Embryonic facial prominence (tissue), 1 donor: ENCODE data around the gene OSTF1.

Source experiments
- DNase-seq: peaks from one replicate; pipeline ENCODE4 v3.0.0-alpha.2; 2016; ENCODE audit errors: extremely low spot score

Gene OSTF1, protein sequence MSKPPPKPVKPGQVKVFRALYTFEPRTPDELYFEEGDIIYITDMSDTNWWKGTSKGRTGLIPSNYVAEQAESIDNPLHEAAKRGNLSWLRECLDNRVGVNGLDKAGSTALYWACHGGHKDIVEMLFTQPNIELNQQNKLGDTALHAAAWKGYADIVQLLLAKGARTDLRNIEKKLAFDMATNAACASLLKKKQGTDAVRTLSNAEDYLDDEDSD

GRCh38 chr9:75087824-75088645 is at the start of gene OSTF1, which contains the start of gene NMRK1:
TSS of gene OSTF1 (plus strand) at chr9:75088514. CDS start at chr9:75088693, 179 bp downstream.
TSS of gene NMRK1 (minus strand) at chr9:75088155. CDS start at chr9:75083115, 5,040 bp downstream.
- peak; percentile 91 for DNase-seq

GRCh38 chr9:75039009-75039408 is 49.3 kb upstream of the OSTF1 start:
- DNase-seq = no peak

GRCh38 chr9:75039801-75040200 is 48.5 kb upstream of the OSTF1 start:
- no peak for DNase-seq

GRCh38 chr9:75041041-75041440 is 47.3 kb upstream of the OSTF1 start:
- DNase-seq = no peak

DNA sequence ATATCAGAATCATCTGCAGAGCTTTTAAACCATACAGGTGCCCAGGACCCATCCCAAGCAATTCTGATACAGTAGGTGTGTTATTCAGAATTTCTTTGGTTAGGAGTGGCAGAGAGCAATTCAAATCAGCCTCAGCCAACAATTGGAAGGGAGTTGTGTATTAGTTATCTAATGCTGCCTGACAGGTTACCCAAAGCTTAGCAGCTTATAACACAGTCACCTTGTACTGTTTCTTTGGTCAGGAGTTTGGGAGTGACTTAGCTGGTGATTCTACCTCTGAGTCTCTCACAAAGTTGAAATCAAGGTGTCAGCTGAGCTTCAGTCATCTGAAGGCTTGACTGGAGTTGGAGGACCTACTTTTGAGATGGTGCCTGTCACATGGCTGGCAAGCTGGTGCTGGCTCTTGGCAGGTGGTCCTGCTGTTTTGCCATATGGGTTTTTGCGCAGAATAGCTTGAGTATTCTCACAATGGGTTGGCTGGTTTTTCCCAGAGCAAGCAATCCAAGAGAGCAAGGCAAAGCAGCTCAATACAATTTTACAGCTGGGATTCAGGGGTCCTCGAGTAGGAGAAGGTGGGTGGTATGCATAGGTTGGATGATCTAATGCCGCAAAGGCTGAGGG is 41.5 kb upstream of the OSTF1 start:
- no peak for DNase-seq

GRCh38 chr9:75047506-75047905 is 40.8 kb upstream of the OSTF1 start:
- no peak for DNase-seq

DNA sequence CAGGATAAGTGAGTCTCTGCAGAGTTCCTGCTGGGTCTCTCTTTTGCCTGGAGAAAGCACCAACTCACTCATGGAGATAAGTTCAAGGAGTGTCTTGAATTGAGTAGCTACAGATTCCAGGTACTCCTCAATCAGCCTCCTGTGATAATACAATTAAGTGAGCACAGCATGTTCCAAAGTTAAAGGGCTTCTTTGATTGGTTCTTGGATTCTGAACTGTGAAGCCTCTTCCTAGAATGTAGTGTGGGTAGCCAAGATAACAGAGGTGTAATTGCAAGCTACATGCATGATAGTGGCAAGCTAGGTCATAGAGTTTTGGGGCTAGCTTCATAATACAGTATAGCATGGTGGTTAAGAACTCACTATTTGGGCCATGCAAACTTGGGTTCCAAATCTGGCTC is 37.0 kb upstream of the OSTF1 start:
- no peak for DNase-seq

DNA sequence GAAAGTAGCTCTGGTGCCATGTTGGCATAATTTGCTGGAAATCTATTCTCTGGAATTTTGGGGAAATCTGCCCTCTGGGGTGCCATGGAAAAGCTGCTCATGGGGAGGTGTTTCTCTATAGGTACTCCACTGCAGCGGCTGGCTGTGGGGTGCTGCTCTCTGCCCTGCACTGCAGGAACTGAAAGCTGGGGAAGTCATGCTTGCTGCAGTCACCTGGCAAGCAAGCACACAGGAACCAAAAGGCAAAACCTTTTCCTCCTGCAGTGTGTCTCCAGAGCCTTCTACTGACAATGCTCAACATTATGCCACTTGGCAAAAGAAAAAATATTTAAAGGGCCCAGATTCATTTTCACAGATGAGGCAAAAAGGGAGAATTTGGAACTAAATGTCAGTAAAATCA is 34.4 kb upstream of the OSTF1 start:
- DNase-seq = no peak

GRCh38 chr9:75054368-75055001 is 33.8 kb upstream of the OSTF1 start:
- DNase-seq = no peak

GRCh38 chr9:75061169-75061568 is 27.1 kb upstream of the OSTF1 start:
- no peak for DNase-seq

GRCh38 chr9:75063556-75064305 is 24.6 kb upstream of the OSTF1 start:
- DNase-seq = no peak

DNA sequence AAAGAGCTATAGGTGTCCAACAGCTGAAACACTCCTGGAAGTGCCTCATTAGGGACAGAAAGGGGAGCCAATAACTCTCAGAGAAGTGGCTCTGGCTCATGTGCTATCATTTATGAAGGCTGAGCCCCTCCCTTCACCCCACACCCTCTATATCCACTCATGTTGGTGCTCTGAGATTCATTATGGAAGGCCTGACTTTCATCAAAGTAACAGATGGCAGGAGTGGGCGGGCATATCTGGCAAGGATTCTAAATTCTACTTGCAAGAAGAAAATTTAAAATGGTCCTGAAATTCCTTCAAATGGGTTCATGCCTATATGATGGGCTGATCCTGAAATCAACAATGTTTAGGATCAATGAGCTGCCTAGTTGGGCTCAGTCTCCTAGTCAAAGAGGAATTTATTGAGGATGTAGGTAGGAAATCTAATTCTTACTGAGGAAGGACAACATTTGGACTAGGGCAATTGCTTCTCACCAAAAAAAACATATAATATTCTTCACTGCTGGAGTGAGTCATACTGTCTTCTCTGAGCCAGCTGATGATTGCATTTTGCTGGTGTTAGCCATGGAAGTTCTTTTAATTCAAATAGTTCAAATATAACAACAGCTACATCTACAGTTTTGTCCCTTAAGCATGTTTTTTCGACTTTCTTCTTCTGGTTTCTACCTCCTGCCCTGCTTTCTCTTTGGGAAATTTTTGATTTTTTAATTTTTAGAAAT is 23.8 kb upstream of the OSTF1 start:
- DNase-seq = no peak

DNA sequence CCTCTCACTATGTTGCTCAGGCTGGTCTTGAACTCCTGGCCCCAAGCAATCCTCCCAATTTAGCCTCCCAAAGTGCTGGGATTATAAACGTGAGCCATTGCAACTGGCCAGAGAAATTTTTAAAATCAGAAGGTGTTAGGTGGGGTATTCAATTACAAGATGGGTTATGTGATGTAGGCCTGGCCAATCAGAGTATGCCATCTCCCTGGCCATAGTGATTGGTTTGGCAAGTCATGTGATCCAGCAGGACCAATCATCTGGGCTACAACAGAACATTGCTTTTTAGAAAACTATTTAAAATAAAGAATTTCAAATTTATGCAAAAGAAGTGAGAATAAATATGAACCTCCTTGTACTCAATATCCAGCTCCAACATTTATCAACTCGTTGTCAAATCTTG is 22.8 kb upstream of the OSTF1 start:
- no peak for DNase-seq

- no peak for DNase-seq
Observed at GRCh38 chr9:75067894-75068293, 20.4 kb upstream of the OSTF1 start.

- DNase-seq = no peak
Observed at GRCh38 chr9:75069171-75069570, 19.1 kb upstream of the OSTF1 start.

GRCh38 chr9:75071530-75072122 is 16.7 kb upstream of the OSTF1 start:
- no peak for DNase-seq

DNA sequence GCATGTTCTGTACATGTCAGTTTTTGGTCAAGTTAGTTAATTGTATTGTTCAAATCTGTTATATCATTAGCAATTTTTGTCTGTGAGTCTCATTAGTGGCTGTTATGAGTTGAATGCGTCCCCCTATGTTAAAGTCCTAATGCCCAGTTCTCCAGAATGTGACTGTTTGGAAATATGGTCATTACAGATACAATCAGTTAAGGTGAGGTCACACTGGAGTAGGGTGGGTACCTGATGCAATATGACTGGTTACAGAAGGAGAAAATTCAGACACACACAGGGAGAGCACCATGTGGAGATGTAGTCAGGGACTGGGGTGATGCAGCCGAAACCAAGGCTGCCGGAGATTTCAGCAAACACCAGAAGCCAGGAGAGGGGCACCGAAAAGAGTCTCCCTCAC is 15.4 kb upstream of the OSTF1 start:
- DNase-seq = no peak

DNA sequence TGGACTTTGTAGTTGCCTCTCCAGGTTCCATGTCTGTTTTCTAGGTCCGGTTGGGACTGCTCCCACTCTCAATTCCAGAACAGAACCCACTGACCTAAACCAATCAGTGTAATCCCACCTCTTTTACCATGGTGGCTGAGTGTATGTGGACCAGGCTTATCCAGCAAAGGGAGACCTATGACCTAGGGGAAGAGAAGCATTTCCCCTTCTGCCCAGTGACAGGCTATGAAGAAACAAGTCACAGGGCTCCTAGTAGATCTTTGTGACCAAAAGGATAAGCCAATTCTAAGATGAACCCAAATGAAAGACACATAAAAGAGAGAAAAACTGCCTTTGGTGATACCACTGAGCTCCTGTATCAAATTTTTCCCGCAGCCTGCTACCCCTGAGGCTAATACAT is 6.7 kb upstream of the OSTF1 start:
- no peak for DNase-seq

- no peak for DNase-seq
Observed at GRCh38 chr9:75083188-75083970, 4.9 kb upstream of the OSTF1 start.
